ENCODE results near the gene TET3. TPM values are rescaled to one million over a fixed set of nuclear protein-coding genes. Genes with fewer than 3 reads are reported as not detected.

Gene TET3
- polyA plus RNA-seq, 1 of the 3 experiments (the other 2 are of a cell fraction): 1.6 TPM

DNA sequence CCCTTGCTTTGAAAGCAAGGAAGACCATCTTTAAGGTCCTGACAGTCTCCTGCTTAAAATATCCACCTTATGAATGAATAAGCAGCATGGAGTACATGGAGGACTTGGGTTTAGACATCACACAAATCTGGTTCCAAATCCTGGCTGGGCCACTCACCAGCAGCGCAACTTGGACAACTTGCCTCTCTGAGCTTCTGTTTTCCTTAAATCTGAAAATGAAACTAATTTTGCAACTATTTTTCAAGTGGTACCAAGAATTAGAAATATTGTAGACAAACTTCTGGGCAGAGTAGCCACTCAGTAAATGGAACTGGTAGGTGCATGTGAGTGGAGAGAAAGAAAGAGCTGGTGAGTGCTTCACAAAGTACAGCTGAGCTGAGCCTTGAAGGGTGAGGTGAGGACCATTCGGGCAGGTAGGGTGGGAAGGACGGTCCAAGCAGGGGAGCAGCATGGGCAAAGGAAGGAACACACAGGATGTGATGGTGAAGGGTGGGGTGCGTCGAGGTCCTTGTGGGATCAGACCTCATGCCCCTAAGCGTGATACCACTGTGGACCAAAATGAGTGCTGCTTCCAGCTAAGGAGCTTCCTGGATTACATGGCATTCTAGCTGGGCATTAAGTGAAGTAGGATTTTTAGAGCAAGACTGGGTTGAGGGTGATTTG is 14.4 kb upstream of the TET3 start:
- no peak overlapping the region for H3K9ac ChIP-seq
- TF ChIP-seq NRF1 (IDR thresholded peaks at IDR 0.05; ENCODE audit: low read depth, low read length): no peak
- TF ChIP-seq, protein P1, sequence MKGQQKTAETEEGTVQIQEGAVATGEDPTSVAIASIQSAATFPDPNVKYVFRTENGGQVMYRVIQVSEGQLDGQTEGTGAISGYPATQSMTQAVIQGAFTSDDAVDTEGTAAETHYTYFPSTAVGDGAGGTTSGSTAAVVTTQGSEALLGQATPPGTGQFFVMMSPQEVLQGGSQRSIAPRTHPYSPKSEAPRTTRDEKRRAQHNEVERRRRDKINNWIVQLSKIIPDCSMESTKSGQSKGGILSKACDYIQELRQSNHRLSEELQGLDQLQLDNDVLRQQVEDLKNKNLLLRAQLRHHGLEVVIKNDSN (IDR thresholded peaks at IDR 0.05; ENCODE audit: borderline replicate concordance, low read depth): no peak
- TF ChIP-seq RCOR1 (IDR thresholded peaks at IDR 0.05; ENCODE audit: low read length): no peak
- no peak for TF ChIP-seq EP300 (IDR thresholded peaks at IDR 0.05; ENCODE audit: borderline replicate concordance in 1 of 2, low read depth in 1 of 2, low read length in 1 of 2)
- whole genome bisulfite sequencing (ENCODE audit: low lambda C conversion rate): 93% methylated on average over 6 of the region's 6 CpGs
- H4K20me1 ChIP-seq (ENCODE audit: insufficient read depth): no peaks in the 10 kb centered on the region
- no peak overlapping the region for H3K4me3 ChIP-seq (ENCODE audit: low read depth in 2 of 2, low read length in 1 of 2)
- H3K27ac ChIP-seq (ENCODE audit: low read depth in 2 of 2, low read length in 1 of 2): peak overlapping the region in 1 of 2 experiments; percentile 77; a peak in 3 of 4 replicates
- H3F3A ChIP-seq (replicated peaks; ENCODE audit: insufficient read depth): no peaks in the 10 kb centered on the region
- H3K4me1 ChIP-seq (ENCODE audit: control insufficient read depth in 1 of 2, insufficient read depth in 2 of 2, low read depth in 1 of 2, low read length in 1 of 2): peaks cover 12 to 23% of the 10 kb centered on the region in 2 experiments
- CTCF ChIA-PET: interaction anchor here (0.6 to 1.4 kb wide), 2 partner anchors 15 to 146 kb away, joined by 3 read pairs; no protein-coding TSS in a partner anchor
- POLR2A ChIA-PET: no interaction called here
- peak overlapping the region; percentile 73; the same call in 1 of the 2 replicates for H2AFZ ChIP-seq (ENCODE audit: low read depth)
- H3K79me2 ChIP-seq (ENCODE audit: insufficient read depth): no peaks in the 10 kb centered on the region
- no peaks in the 10 kb centered on the region for H3K36me3 ChIP-seq (replicated peaks in 1 of 2; ENCODE audit: control insufficient read depth in 1 of 2, insufficient read depth in 2 of 2, low read length in 1 of 2)
- no peaks in the 10 kb centered on the region for H3K9me2 ChIP-seq
- H3K27me3 ChIP-seq (ENCODE audit: insufficient read depth): no peaks in the 10 kb centered on the region
- no peak for DNase-seq
- H3K9me3 ChIP-seq: no peaks in the 10 kb centered on the region
- H3K4me2 ChIP-seq: peak overlapping the region; percentile 53; the same call in 1 of the 2 replicates

- CTCF ChIA-PET: interaction anchor here (0.6 to 1.4 kb wide), 2 partner anchors 15 to 147 kb away, joined by 3 read pairs; no protein-coding TSS in a partner anchor
- Histone ChIP-seq H3K9me2 (no peaks in the 10 kb centered on the region), H3K4me2 (peak overlapping the region; percentile 53; the same call in 1 of the 2 replicates), H3K79me2 (ENCODE audit: insufficient read depth) (no peaks in the 10 kb centered on the region), H3K9me3 (no peaks in the 10 kb centered on the region), H3K27me3 (ENCODE audit: insufficient read depth) (no peaks in the 10 kb centered on the region), H3K4me3 (ENCODE audit: low read depth in 2 of 2, low read length in 1 of 2) (no peak overlapping the region), H3K4me1 (ENCODE audit: control insufficient read depth in 1 of 2, insufficient read depth in 2 of 2, low read depth in 1 of 2, low read length in 1 of 2) (peaks cover 12 to 23% of the 10 kb centered on the region in 2 experiments), H3K27ac (ENCODE audit: low read depth in 2 of 2, low read length in 1 of 2) (peak overlapping the region in 1 of 2 experiments; percentile 77; a peak in 3 of 4 replicates), H3K9ac (no peak overlapping the region), H2AFZ (ENCODE audit: low read depth) (peak overlapping the region; percentile 73; the same call in 1 of the 2 replicates), H3K36me3 (replicated peaks in 1 of 2; ENCODE audit: control insufficient read depth in 1 of 2, insufficient read depth in 2 of 2, low read length in 1 of 2) (no peaks in the 10 kb centered on the region), H3F3A (replicated peaks; ENCODE audit: insufficient read depth) (no peaks in the 10 kb centered on the region), H4K20me1 (ENCODE audit: insufficient read depth) (no peaks in the 10 kb centered on the region)
- 80% methylated on average over 5 of the region's 7 CpGs for WGBS (ENCODE audit: low lambda C conversion rate)
- DNase-seq: peak; percentile 50
- TF ChIP-seq NFIC (IDR thresholded peaks at IDR 0.05; ENCODE audit: borderline replicate concordance) (peak; percentile 70), RAD21 (IDR thresholded peaks at IDR 0.05; ENCODE audit: low read length) (no peak), MAX (IDR thresholded peaks at IDR 0.05; ENCODE audit: low read depth) (0 out of 2 replicates have a peak, but pooled peaks have one; percentile 36), RXRA (IDR thresholded peaks at IDR 0.05; ENCODE audit: borderline replicate concordance, low read depth) (peak; percentile 88)
- POLR2A ChIA-PET: no interaction called here
These were observed 13.7 kb upstream of the TET3 start for GRCh38 chr2:73970850-73971471.

DNA sequence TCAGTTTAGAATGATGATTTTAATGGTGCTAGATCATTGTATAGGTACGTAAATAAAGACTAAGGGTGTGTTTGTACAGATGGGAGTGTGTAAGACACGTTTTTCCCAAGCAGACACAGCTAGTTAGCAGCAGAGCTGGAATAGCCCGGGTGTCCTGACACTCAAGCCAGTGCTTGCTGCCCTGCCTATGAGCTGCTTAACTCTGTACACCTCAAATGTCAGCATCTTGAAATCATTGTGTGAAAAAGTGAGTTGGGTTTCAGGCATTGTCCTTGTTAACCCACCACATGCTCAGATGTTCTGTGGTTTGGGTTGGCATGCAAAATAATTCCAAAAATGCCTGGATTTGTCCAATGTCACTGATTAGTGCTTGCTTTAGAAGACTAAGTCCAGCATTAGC is 13.0 kb upstream of the TET3 start:
- H3K9ac ChIP-seq: no peak overlapping the region
- no peak for DNase-seq
- ChIA-PET CTCF (no interaction called here), POLR2A (no interaction called here)
- no peaks in the 10 kb centered on the region for H3K27me3 ChIP-seq (ENCODE audit: insufficient read depth)
- 53% methylated on average over 3 of the region's 3 CpGs for WGBS (ENCODE audit: low lambda C conversion rate)
- no peak overlapping the region; the same call in 1 of the 2 replicates for H3K4me2 ChIP-seq
- H3F3A ChIP-seq (replicated peaks; ENCODE audit: insufficient read depth): no peaks in the 10 kb centered on the region
- TF ChIP-seq JUND (IDR thresholded peaks at IDR 0.05): no peak
- TF ChIP-seq MAX (IDR thresholded peaks at IDR 0.05; ENCODE audit: low read depth): no peak
- TF ChIP-seq, protein P1 (IDR thresholded peaks at IDR 0.05; ENCODE audit: borderline replicate concordance, low read depth): no peak
- TF ChIP-seq FOSL2 (IDR thresholded peaks at IDR 0.05; ENCODE audit: borderline replicate concordance, low read depth): no peak
- peak; percentile 6; the same call in 1 of the 2 replicates for TF ChIP-seq TCF12 (IDR thresholded peaks at IDR 0.05)
- TF ChIP-seq, protein P2, sequence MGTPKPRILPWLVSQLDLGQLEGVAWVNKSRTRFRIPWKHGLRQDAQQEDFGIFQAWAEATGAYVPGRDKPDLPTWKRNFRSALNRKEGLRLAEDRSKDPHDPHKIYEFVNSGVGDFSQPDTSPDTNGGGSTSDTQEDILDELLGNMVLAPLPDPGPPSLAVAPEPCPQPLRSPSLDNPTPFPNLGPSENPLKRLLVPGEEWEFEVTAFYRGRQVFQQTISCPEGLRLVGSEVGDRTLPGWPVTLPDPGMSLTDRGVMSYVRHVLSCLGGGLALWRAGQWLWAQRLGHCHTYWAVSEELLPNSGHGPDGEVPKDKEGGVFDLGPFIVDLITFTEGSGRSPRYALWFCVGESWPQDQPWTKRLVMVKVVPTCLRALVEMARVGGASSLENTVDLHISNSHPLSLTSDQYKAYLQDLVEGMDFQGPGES (IDR thresholded peaks at IDR 0.05; ENCODE audit: low read depth, low read length): no peak
- no peak for TF ChIP-seq RAD21 (IDR thresholded peaks at IDR 0.05; ENCODE audit: low read length)
- no peak for TF ChIP-seq NFIC (IDR thresholded peaks at IDR 0.05; ENCODE audit: borderline replicate concordance)
- H3K79me2 ChIP-seq (ENCODE audit: insufficient read depth): no peaks in the 10 kb centered on the region
- H4K20me1 ChIP-seq (ENCODE audit: insufficient read depth): no peaks in the 10 kb centered on the region
- no peak overlapping the region for H2AFZ ChIP-seq (ENCODE audit: low read depth)
- H3K9me2 ChIP-seq: no peaks in the 10 kb centered on the region
- H3K27ac ChIP-seq (ENCODE audit: low read depth in 2 of 2, low read length in 1 of 2): peak overlapping the region in 1 of 2 experiments; percentile 51; a peak in 2 of 4 replicates
- no peaks in the 10 kb centered on the region for H3K9me3 ChIP-seq
- no peaks in the 10 kb centered on the region for H3K36me3 ChIP-seq (replicated peaks in 1 of 2; ENCODE audit: control insufficient read depth in 1 of 2, insufficient read depth in 2 of 2, low read length in 1 of 2)
- H3K4me1 ChIP-seq (ENCODE audit: control insufficient read depth in 1 of 2, insufficient read depth in 2 of 2, low read depth in 1 of 2, low read length in 1 of 2): peaks cover 12 to 23% of the 10 kb centered on the region in 2 experiments
- no peak overlapping the region for H3K4me3 ChIP-seq (ENCODE audit: low read depth in 2 of 2, low read length in 1 of 2)
